GM13977 (cell line): ENCODE measurements around the gene PATE2.

Experiments
- DNase-seq: peaks from one replicate; pipeline ENCODE4 v3.0.0; 2012; ENCODE audit warnings: low spot score
- CTCF ChIP-seq: IDR thresholded peaks from 2 replicates; pipeline ENCODE4 v1.5.1; 2012; ENCODE audit warnings: mild to moderate bottlenecking, control low read depth; ENCODE audit not compliant: insufficient read depth; ENCODE audit errors: extremely low read depth, missing control alignments
- in situ Hi-C: fragments of 300-500 bp; cut with MboI; formaldehyde crosslinking; loops from one replicate; pipeline ENCODE4 v1.12.0; 2022; ENCODE audit warnings: low sequenced_read_pairs, low pct_unique_long_range_greater_than_20kb, mixed read lengths, inconsistent platforms; ENCODE audit not compliant: unreplicated experiment

Gene PATE2

GRCh38 chr11:125766251-125766650, 12.4 kb downstream of the PATE2 start:
- in situ Hi-C loops, result no loop called here
- no peak for DNase-seq
- no peak for TF ChIP-seq CTCF

- no peak for DNase-seq
- in situ Hi-C loops, result no loop called here
- no peak for TF ChIP-seq CTCF
Observed at GRCh38 chr11:125763483-125763882, 15.1 kb downstream of the PATE2 start.

- in situ Hi-C loops, result no loop called here
- TF ChIP-seq CTCF, result no peak
- DNase-seq, result no peak
Observed at GRCh38 chr11:125762445-125762844, 16.2 kb downstream of the PATE2 start.

GRCh38 chr11:125756050-125756449, 22.6 kb downstream of the PATE2 start:
- no peak for DNase-seq
- no peak for TF ChIP-seq CTCF
- in situ Hi-C loops, result no loop called here

GRCh38 chr11:125750629-125751028, 28.0 kb downstream of the PATE2 start:
- TF ChIP-seq CTCF, result no peak
- in situ Hi-C loops, result no loop called here
- DNase-seq, result no peak

DNA sequence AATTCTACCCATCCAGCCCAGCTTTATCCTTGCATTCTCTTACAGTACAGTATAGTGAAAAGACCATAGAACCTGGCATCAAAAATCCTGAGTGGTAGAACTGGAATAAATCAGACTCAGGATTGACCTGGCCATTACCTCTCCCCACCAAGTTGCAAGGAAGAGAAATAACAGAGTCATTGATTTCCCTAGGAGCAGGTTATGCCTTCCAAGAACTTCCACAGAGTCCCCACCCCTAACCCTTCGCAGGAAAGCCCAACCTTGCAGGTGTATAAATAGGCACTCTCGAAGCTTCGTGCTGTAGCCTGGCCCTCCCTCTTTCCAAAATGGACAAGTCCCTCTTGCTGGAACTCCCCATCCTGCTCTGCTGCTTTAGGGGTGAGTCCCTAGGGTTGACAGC, 32.6 kb downstream of the PATE2 start, which contains the start of gene PATE1:
Gene PATE1 (plus strand): TSS at position 301 of the 400 bp plus-strand sequence. CDS start 26 bp downstream, at position 327.
- in situ Hi-C loops, result no loop called here
- DNase-seq, result no peak
- TF ChIP-seq CTCF, result no peak

- in situ Hi-C loops, result no loop called here
- DNase-seq, result no peak
- TF ChIP-seq CTCF, result no peak
Observed at GRCh38 chr11:125743681-125744080, 34.9 kb downstream of the PATE2 start.
